PC-9 (cell line): ENCODE data around the gene CYB5A. TPM values are rescaled to one million over a fixed set of nuclear protein-coding genes. Genes with fewer than 3 reads are reported as not detected.

ENCODE experiments used
- BruUV-seq: library from RNA; stranded (reverse); fragments of 400-500 nt; replicated peaks from 2 replicates; lab custom pipeline; 2021; lab: Mats Ljungman, UMichigan
- CTCF ChIA-PET: fragments of 300-600 bp; sonication (Branson Sonifier 250); formaldehyde crosslinking; loops from one replicate; lab custom pipeline; 2022; ENCODE audit warnings: antibody characterized with exemption; lab: Charles Lee
- POLR2A ChIA-PET: fragments of 300-600 bp; sonication (Branson Sonifier 250); formaldehyde crosslinking; loops from one replicate; lab custom pipeline; 2022; ENCODE audit warnings: antibody characterized with exemption; ENCODE audit not compliant: unreplicated experiment; lab: Charles Lee
- DNase-seq, 2 experiments: peaks; one replicate each; pipeline versions ENCODE4 v3.0.0 to v3.0.0-alpha.2; 2015 to 2022; ENCODE audit warnings: mixed read lengths in 1 of 2
- H2AFZ ChIP-seq: fragments of 200-600 bp; sonication (generic); 2 replicates; pipeline ENCODE4 v1.8.1; 2017; ENCODE audit warnings: antibody characterized with exemption
- H3F3A ChIP-seq: fragments of 200-600 bp; sonication (generic); 2 replicates; pipeline ENCODE4 v1.8.1; 2017; ENCODE audit warnings: antibody characterized with exemption, mild to moderate bottlenecking, low read depth; ENCODE audit not compliant: insufficient read depth
- H3K27ac ChIP-seq: fragments of 200-600 bp; sonication (generic); 2 replicates; pipeline ENCODE4 v1.6.1; 2016; ENCODE audit warnings: mixed run types
- H3K27me3 ChIP-seq: fragments of 200-600 bp; sonication (generic); 2 replicates; pipeline ENCODE4 v1.6.1; 2016; ENCODE audit warnings: low read depth, mixed run types; ENCODE audit not compliant: insufficient read depth
- H3K36me3 ChIP-seq: fragments of 200-600 bp; sonication (generic); 2 replicates; pipeline ENCODE4 v1.6.1; 2016; ENCODE audit warnings: low read depth, mixed run types
- H3K4me1 ChIP-seq: fragments of 200-600 bp; sonication (generic); replicated peaks from 2 replicates; pipeline ENCODE4 v1.6.1; 2016; ENCODE audit warnings: mixed run types; ENCODE audit not compliant: insufficient read depth
- H3K4me2 ChIP-seq: fragments of 200-600 bp; sonication (generic); 2 replicates; pipeline ENCODE4 v1.6.1; 2017; ENCODE audit warnings: mixed run types
- H3K4me3 ChIP-seq: fragments of 200-600 bp; sonication (generic); 2 replicates; pipeline ENCODE4 v1.6.1; 2016; ENCODE audit warnings: mixed run types
- H3K79me2 ChIP-seq: fragments of 200-600 bp; sonication (generic); 2 replicates; pipeline ENCODE4 v1.6.1; 2017; ENCODE audit warnings: low read depth, mixed run types
- H3K9me2 ChIP-seq: fragments of 200-600 bp; sonication (generic); 2 replicates; pipeline ENCODE4 v1.8.1; 2017; ENCODE audit warnings: mild to moderate bottlenecking; ENCODE audit not compliant: insufficient read depth
- H3K9me3 ChIP-seq: fragments of 200-600 bp; sonication (generic); 2 replicates; pipeline ENCODE4 v1.8.1; 2016; ENCODE audit warnings: low read depth; ENCODE audit not compliant: insufficient read depth
- H4K20me1 ChIP-seq: fragments of 200-600 bp; sonication (generic); 2 replicates; pipeline ENCODE4 v1.8.1; 2017; ENCODE audit not compliant: insufficient read depth
- CTCF ChIP-seq: fragments of 200-600 bp; sonication (generic); conservative IDR thresholded peaks from 2 replicates; pipeline ENCODE4 v1.6.1; 2017; ENCODE audit warnings: mixed run types, antibody characterized with exemption, mild to moderate bottlenecking, moderate library complexity
- EZH2 ChIP-seq: fragments of 200-600 bp; sonication (generic); IDR thresholded peaks from 2 replicates; pipeline ENCODE4 v1.8.0; 2017; ENCODE audit warnings: antibody characterized with exemption, low read depth
- intact Hi-C: fragments of 100-400 bp; cut with micrococcal nuclease; formaldehyde crosslinking; loops from one replicate; pipeline ENCODE4 v1.10.0; 2022; ENCODE audit not compliant: unreplicated experiment
- total RNA-seq: library from RNA; stranded (reverse); gene quantifications from 2 replicates; pipeline ENCODE4 v1.2.3, GENCODE V29; 2021

The CYB5A gene
- total RNA-seq, 1 experiment from 2014 or later: 109 TPM

- no peaks in the 10 kb centered on the region for H3K36me3 ChIP-seq
- H4K20me1 ChIP-seq: no peaks in the 10 kb centered on the region
- no peak for TF ChIP-seq EZH2
- no peak for TF ChIP-seq CTCF
- H3K4me2 ChIP-seq: peak overlapping the region; percentile 95
- H3K79me2 ChIP-seq: peaks cover 74% of the 10 kb centered on the region
- peak overlapping the region; percentile 46 for H3K27ac ChIP-seq
- H3K4me3 ChIP-seq: peak overlapping the region; percentile 6; the same call in 1 of the 2 replicates
- peak in 1 of 2 experiments; percentile 69 for DNase-seq
- H3K9me3 ChIP-seq: no peaks in the 10 kb centered on the region
- peak overlapping the region; percentile 53; the same call in 1 of the 2 replicates for H2AFZ ChIP-seq
- CTCF ChIA-PET: no interaction called here
- H3K9me2 ChIP-seq: no peaks in the 10 kb centered on the region
- H3K27me3 ChIP-seq: no peaks in the 10 kb centered on the region
- H3F3A ChIP-seq: no peaks in the 10 kb centered on the region
- BruUV-seq: no TSS peak
- intact Hi-C loops: no loop called here
- H3K4me1 ChIP-seq: peaks cover 71% of the 10 kb centered on the region
- POLR2A ChIA-PET: no interaction called here
Observed at GRCh38 chr18:74289137-74289536, 2.6 kb downstream of the CYB5A start.

GRCh38 chr18:74288730-74289129 lies 3.0 kb downstream of the CYB5A start:
- TF ChIP-seq EZH2 (no peak), CTCF (no peak)
- no peak for DNase-seq
- H3K4me1 ChIP-seq: peaks cover 75% of the 10 kb centered on the region
- BruUV-seq: no TSS peak
- intact Hi-C loops: no loop called here
- no peaks in the 10 kb centered on the region for H3K9me2 ChIP-seq
- ChIA-PET POLR2A (no interaction called here), CTCF (no interaction called here)
- H3K79me2 ChIP-seq: peaks cover 78% of the 10 kb centered on the region
- peaks cover under 1% of the 10 kb centered on the region; the same call in 1 of the 2 replicates for H3F3A ChIP-seq
- peak overlapping the region; percentile 46 for H3K27ac ChIP-seq
- H3K4me3 ChIP-seq: no peak overlapping the region; the same call in 1 of the 2 replicates
- H3K36me3 ChIP-seq: no peaks in the 10 kb centered on the region
- H4K20me1 ChIP-seq: no peaks in the 10 kb centered on the region
- no peaks in the 10 kb centered on the region for H3K9me3 ChIP-seq
- H3K27me3 ChIP-seq: no peaks in the 10 kb centered on the region
- peak overlapping the region; percentile 95 for H3K4me2 ChIP-seq
- H2AFZ ChIP-seq: no peak overlapping the region

GRCh38 chr18:74288041-74288440 lies 3.7 kb downstream of the CYB5A start:
- Histone ChIP-seq H3F3A (peaks cover 7% of the 10 kb centered on the region; the same call in 1 of the 2 replicates), H3K36me3 (no peaks in the 10 kb centered on the region), H3K9me2 (no peaks in the 10 kb centered on the region), H3K4me2 (peak overlapping the region; percentile 95), H4K20me1 (no peaks in the 10 kb centered on the region), H2AFZ (no peak overlapping the region), H3K4me1 (peaks cover 82% of the 10 kb centered on the region), H3K9me3 (no peaks in the 10 kb centered on the region), H3K79me2 (peaks cover 85% of the 10 kb centered on the region), H3K27me3 (no peaks in the 10 kb centered on the region), H3K4me3 (no peak overlapping the region), H3K27ac (no peak overlapping the region)
- no peak for DNase-seq
- BruUV-seq: no TSS peak
- POLR2A ChIA-PET: interaction anchor here (0.6 kb wide), 1 partner anchor 722 kb away, joined by 8 read pairs; no protein-coding TSS in a partner anchor
- intact Hi-C loops: no loop called here
- TF ChIP-seq CTCF: no peak
- no peak for TF ChIP-seq EZH2
- CTCF ChIA-PET: no interaction called here
